GM10266 (cell line): ENCODE measurements around the gene NR5A2.

Source experiments
- DNase-seq: peaks from one replicate; pipeline ENCODE4 v3.0.0; 2012; ENCODE audit errors: extremely low spot score
- TF ChIP-seq, protein P1 (sequence below): IDR thresholded peaks from 2 replicates; pipeline ENCODE4 v1.5.1; 2012; ENCODE audit warnings: mild to moderate bottlenecking, low read depth; ENCODE audit not compliant: control insufficient read depth, insufficient read depth; ENCODE audit errors: missing control alignments

NR5A2 gene

DNA sequence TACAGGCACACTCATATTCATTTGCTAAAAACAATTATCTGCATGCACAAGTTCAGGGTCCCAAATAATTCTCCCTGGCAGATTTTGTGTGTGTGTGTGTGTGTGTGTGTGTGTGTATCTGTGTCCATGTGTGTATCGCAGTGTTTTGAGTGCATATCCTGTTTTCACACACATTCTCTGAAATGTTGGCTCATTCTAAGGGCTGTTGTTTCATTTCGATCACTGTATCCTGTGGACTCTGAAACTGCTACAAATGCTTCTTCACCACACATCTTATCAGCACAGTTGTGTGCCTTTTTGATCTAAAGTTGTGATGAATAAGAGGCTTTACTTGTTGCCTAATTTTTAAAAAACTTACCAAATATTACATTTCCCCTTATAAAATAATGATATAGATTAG is 34.6 kb downstream of the NR5A2 start:
- TF ChIP-seq, protein P1, sequence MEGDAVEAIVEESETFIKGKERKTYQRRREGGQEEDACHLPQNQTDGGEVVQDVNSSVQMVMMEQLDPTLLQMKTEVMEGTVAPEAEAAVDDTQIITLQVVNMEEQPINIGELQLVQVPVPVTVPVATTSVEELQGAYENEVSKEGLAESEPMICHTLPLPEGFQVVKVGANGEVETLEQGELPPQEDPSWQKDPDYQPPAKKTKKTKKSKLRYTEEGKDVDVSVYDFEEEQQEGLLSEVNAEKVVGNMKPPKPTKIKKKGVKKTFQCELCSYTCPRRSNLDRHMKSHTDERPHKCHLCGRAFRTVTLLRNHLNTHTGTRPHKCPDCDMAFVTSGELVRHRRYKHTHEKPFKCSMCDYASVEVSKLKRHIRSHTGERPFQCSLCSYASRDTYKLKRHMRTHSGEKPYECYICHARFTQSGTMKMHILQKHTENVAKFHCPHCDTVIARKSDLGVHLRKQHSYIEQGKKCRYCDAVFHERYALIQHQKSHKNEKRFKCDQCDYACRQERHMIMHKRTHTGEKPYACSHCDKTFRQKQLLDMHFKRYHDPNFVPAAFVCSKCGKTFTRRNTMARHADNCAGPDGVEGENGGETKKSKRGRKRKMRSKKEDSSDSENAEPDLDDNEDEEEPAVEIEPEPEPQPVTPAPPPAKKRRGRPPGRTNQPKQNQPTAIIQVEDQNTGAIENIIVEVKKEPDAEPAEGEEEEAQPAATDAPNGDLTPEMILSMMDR = no peak
- DNase-seq = no peak

DNA sequence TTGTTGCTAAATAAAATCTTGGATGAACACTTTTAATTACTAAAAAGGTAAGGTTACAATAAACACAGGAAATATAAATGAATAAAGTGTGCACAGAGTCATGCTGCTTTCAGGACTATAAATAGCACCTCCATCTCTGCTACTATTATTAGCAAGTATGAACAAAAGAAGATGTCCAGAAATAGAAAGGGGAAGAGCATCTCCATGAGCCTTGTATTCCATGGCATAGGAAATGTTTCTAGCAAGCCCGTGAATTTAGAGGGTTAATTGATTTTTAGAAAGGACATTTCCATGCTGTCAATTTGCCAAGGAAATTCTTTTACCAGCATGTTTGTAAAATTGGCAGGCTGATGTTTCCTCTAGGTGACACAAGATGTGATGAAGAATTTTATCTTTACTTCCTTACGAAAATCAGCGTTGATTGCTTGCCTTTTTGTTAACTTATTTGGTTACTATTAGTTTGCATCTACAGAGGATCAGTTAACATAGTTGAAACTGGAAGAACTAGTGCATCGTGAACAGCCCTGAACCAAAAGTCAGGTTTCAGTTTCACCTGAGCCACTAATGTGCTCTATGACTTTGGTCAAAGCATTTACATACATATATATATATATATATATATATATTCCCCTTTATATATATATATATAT is 45.3 kb downstream of the NR5A2 start:
- TF ChIP-seq, protein P1 = no peak
- no peak for DNase-seq

DNA sequence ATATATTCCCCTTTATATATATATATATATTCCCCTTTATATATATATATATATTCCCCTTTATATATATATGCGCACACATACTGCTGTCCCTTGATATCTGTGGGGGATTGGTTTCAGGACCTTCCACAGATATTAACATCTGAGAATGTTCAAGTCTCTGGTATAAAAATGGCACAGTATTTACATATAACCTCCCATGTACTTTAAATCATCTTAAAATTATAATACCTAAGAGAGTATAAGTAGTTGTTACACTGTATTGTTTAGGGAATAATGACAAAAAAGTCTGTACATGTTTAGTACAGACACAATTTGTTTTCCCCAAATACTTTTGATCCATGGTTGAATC is 45.8 kb downstream of the NR5A2 start:
- DNase-seq = no peak
- TF ChIP-seq, protein P1 = no peak

DNA sequence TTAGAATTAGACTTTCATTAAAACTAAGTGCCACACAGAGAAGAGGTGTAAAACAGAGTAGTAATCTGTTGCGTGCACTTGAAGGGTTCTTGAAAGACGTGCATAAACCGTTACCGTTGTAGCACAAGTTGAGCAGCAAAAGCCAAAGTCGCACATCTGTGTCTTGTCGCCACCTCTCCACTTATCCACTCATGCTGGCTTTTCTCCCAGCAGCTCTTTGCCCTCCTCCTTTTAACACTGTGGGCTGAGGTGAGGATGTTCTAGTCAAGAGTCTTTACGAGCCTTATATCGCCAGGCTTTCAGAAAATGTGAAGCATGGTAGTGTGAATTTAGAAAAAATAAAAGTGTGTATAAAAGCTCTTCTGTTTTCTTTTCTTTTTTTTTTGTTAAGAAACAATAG is 48.0 kb downstream of the NR5A2 start:
- TF ChIP-seq, protein P1 = no peak
- no peak for DNase-seq

DNA sequence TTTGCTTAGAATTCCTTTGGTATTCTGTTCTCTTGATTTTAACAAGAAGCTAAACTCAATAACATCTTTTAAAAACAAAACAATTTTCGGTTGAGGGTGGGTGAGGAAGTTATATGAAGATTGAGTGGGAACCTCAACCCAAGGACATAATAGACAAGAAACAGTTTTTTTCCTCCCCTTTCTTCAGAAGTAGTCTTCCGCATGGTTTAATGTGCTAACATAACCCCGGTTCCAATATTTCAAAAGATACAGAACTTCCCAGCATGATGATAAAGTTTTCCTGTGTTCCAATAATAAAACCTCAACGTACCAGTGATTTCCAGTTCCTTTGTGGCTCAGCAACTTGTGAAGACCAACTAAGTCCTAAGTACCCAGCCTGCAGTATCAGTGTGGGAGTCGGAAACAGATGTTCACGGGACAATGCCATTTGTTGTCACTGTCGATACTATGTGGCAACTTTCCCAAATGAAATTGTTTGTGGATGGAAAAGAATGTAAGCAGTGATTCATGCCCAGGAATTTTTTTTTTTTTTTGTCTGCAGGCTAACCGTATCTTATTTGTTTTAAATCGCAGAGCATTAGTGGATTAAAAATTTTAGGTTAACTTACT is 48.5 kb downstream of the NR5A2 start:
- TF ChIP-seq, protein P1 = no peak
- no peak for DNase-seq

DNA sequence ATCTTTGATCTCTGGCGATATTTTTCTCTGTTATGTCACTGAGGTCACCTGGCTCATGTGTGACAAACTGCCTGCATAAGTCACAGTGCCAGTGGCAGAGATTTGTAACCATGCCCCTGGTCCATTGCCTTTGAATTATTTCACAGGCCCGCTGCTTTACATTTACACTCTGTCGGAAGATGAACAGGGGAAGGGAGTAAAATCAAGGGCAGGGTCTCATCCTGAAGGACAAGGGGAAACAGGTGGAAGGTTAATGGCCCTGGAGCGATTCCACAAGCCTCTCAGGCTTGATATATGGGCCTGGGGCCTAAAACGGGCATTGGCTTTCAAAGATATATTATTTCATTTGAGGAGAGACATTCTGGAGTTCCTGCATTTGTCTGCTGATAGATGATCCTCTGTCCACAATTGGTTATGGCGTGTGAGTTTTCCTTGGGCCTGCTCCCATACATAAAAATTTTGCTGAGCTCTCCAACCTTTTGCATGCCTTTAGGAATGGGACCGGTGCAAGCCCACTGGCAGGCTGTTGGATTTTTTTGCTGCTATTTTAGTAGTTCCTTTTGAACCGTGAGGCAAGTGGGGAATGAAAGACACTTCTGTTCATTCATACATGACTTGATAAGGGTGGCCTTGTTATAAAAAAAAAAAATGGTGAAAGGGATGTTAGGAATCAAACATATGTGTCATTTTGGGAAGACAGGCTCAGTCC is 51.9 kb downstream of the NR5A2 start:
- TF ChIP-seq, protein P1 = no peak
- no peak for DNase-seq
